Heart left ventricle (tissue), 16 donors: ENCODE measurements around the gene CEP128. TPM values are rescaled to one million over a fixed set of nuclear protein-coding genes. Genes with fewer than 3 reads are reported as not detected.

Source experiments
- ATAC-seq, 4 donors: fragments of 200-7000 bp; cut with Tn5 transposase; one replicate each; pipeline ENCODE4 v1.9.1; 2020 to 2022; ENCODE audit warnings: moderate library complexity in 4 of 4, mild to moderate bottlenecking in 3 of 4, moderate number of reproducible peaks in 1 of 4
- DNase-seq, 5 donors: peaks; one replicate each; pipeline ENCODE4 v3.0.0-alpha.2; 2020
- H3K27ac ChIP-seq, 12 donors: fragments of 200-600 bp; sonication (generic) in 4 of 12; one replicate each; pipeline versions ENCODE4 v1.5.0 to v1.8.0; 2016 to 2022; ENCODE audit warnings: mild to moderate bottlenecking in 2 of 12
- H3K27me3 ChIP-seq, 9 donors: fragments of 200-600 bp; sonication (generic) in 2 of 9; one replicate each; pipeline versions ENCODE4 v1.5.1 to v1.8.0; 2016 to 2022; ENCODE audit warnings: mild to moderate bottlenecking in 3 of 9
- H3K36me3 ChIP-seq, 9 donors: fragments of 200-600 bp; sonication (generic) in 2 of 9; one replicate each; pipeline versions ENCODE4 v1.5.0 to v1.8.0; 2018 to 2022; ENCODE audit warnings: mild to moderate bottlenecking in 2 of 9
- H3K4me1 ChIP-seq, 12 donors: fragments of 200-600 bp; sonication (generic) in 4 of 12; one replicate each; pipeline versions ENCODE4 v1.5.0 to v1.8.0; 2016 to 2022; ENCODE audit warnings: mild to moderate bottlenecking in 3 of 12
- H3K4me3 ChIP-seq, 12 donors: fragments of 200-600 bp; sonication (generic) in 4 of 12; one replicate each; pipeline versions ENCODE4 v1.5.0 to v1.8.0; 2017 to 2022; ENCODE audit warnings: mild to moderate bottlenecking in 9 of 12, moderate library complexity in 4 of 12
- H3K9me3 ChIP-seq, 12 donors: fragments of 200-600 bp; sonication (generic) in 4 of 12; one replicate each; pipeline versions ENCODE4 v1.5.0 to v1.8.0; 2016 to 2022; ENCODE audit warnings: mild to moderate bottlenecking in 1 of 12
- CTCF ChIP-seq, 12 donors: fragments of 200-600 bp; sonication (generic) in 4 of 12; IDR thresholded peaks; one replicate each; pipeline versions ENCODE4 v1.5.0 to v1.8.0; 2018 to 2022; ENCODE audit warnings: antibody characterized with exemption in 12 of 12, mild to moderate bottlenecking in 5 of 12
- POLR2A ChIP-seq, 2 donors: fragments of 450-650 bp; IDR thresholded peaks; one replicate each; pipeline ENCODE4 v1.6.1; 2017; ENCODE audit warnings: antibody characterized with exemption in 2 of 2, mild to moderate bottlenecking in 2 of 2, moderate library complexity in 2 of 2
- WGBS, 4 donors: extraction: QIAGEN DNeasy Blood & Tissue Kit in 2 of 4; methylation state at CpG; one replicate each; pipeline versions ENCODE4 v1.1.5 to v1.1.7; 2013 to 2018; 5-methylcytosine and 5-hydroxymethylcytosine counted together
- intact Hi-C, 10 donors: fragments of 100-400 bp; cut with DNase I; formaldehyde crosslinking; loops; one replicate each; pipeline versions ENCODE4 v1.11.1 to v1.14.2; 2022
- polyA plus RNA-seq, 2 donors: library from polyadenylated mRNA; stranded (reverse); fragments of 200-250 nt; gene quantifications; one replicate each; pipeline ENCODE4 v1.2.3, GENCODE V29; 2013
- total RNA-seq, 9 donors: library from RNA; depleted of rRNA in 2 of 9; stranded (reverse); fragments of >200 nt in 2 of 9; fragmentation: NEBNext Ultra II Directional in 3 of 9; extraction: Animal tissue kit (Norgen Biotek cat#: 25700) in 3 of 9; gene quantifications; one replicate each; pipeline versions ENCODE4 v1.1.0 to v1.2.4, GENCODE V29; 2016 to 2023
- donor health status: ischemic (EF 13 %, LVEDD 7.1; RV severe dilation, severe dysfunction).
- donor health status: healthy with polysubstance abuse.
- donor health status: DM: no; HTN: yes; CAD: no.
- donor health status: DM: no; HTN: no; CAD: no.
- donor health status: ischemic (EF 25% LVEDD 6.9; RV normal size, moderate dysfunction).
- donor health status: ischemic (EF 25% LVEDD 5.7; RV mildly dilated, moderate dysfunction).
- donor health status: healthy.
- donor health status: DM: yes; HTN: yes; CAD: no.
- donor health status: ischemic (EF 35%, LVEDD 5.7; RV mildly dilated, moderate dysfunction).
- donor health status: nonischemic (EF 11% LVEDD 7.7; RV severe dilation, severe dysfunction).
- donor health status: DM: yes; HTN: yes; CAD: no.
- donor health status: PGD.
- donor health status: ischemic (EF 29% LVEDD 5.4; RV normal size, mild dysfunction).
- donor health status: nonischemic (EF 23%, LVEDD 6.1; RV moderate dilation, normal function).

The CEP128 gene
- total and polyA plus RNA-seq, 11 donors: 0.94 to 6.6 (median 3.4) TPM

- Histone ChIP-seq H3K4me3 (no peak overlapping the region), H3K4me1 (no peaks in the 10 kb centered on the region), H3K27me3 (no peaks in the 10 kb centered on the region), H3K27ac (no peak overlapping the region), H3K9me3 (no peaks in the 10 kb centered on the region), H3K36me3 (peaks cover 0 to 9% (median 0%) of the 10 kb centered on the region in 9 donors)
- WGBS, 4 donors: 93 to 97% (median 96%) methylated on average over 11 of the region's 11 CpGs
- no peak for TF ChIP-seq POLR2A (IDR thresholded peaks at IDR 0.05)
- DNase-seq: no peak
- intact Hi-C loops: no loop called here
- no peak for ATAC-seq
Observed at GRCh38 chr14:80792771-80793170, 148.8 kb downstream of the CEP128 start.

- no peaks in the 10 kb centered on the region for H3K9me3 ChIP-seq
- WGBS, 4 donors: 35 to 76% (median 74%) methylated on average over 1 of the region's 1 CpG
- no peaks in the 10 kb centered on the region for H3K27me3 ChIP-seq
- H3K4me3 ChIP-seq: no peak overlapping the region
- H3K27ac ChIP-seq: no peak overlapping the region
- H3K36me3 ChIP-seq: peaks cover 0 to 9% (median 0%) of the 10 kb centered on the region in 9 donors
- no peak for TF ChIP-seq POLR2A (IDR thresholded peaks at IDR 0.05)
- intact Hi-C loops: no loop called here
- ATAC-seq (no peak), DNase-seq (no peak)
- H3K4me1 ChIP-seq: no peaks in the 10 kb centered on the region
Observed at GRCh38 chr14:80787876-80788275, 153.7 kb downstream of the CEP128 start.

- DNase-seq (no peak), ATAC-seq (peak in 2 of 4 donors; percentile 34 to 47)
- H3K9me3 ChIP-seq: no peaks in the 10 kb centered on the region
- H3K27ac ChIP-seq: peak overlapping the region in 1 of 12 donors; percentile 14
- 61 to 77% (median 72%) methylated on average over 4 of the region's 4 CpGs for WGBS, 4 donors
- no peaks in the 10 kb centered on the region for H3K27me3 ChIP-seq
- H3K4me1 ChIP-seq: no peaks in the 10 kb centered on the region
- H3K36me3 ChIP-seq: no peaks in the 10 kb centered on the region
- intact Hi-C loops: no loop called here
- H3K4me3 ChIP-seq: no peak overlapping the region
- TF ChIP-seq CTCF (IDR thresholded peaks at IDR 0.05): peak in 5 of 12 donors; percentile 8 to 45 (median 16)
- no peak for TF ChIP-seq POLR2A (IDR thresholded peaks at IDR 0.05)
Observed at GRCh38 chr14:80784820-80785219, 156.7 kb downstream of the CEP128 start.

GRCh38 chr14:80781972-80782367, 159.6 kb downstream of the CEP128 start:
- ATAC-seq (no peak), DNase-seq (no peak)
- H3K4me1 ChIP-seq: no peaks in the 10 kb centered on the region
- no peak overlapping the region for H3K27ac ChIP-seq
- peaks cover 0 to 5% (median 0%) of the 10 kb centered on the region in 12 donors for H3K9me3 ChIP-seq
- H3K27me3 ChIP-seq: no peaks in the 10 kb centered on the region
- WGBS, 4 donors: 93 to 97% (median 97%) methylated on average over 1 of the region's 1 CpG
- TF ChIP-seq POLR2A (IDR thresholded peaks at IDR 0.05): no peak
- no peak for TF ChIP-seq CTCF (IDR thresholded peaks at IDR 0.05)
- H3K4me3 ChIP-seq: no peak overlapping the region
- intact Hi-C loops: no loop called here
- H3K36me3 ChIP-seq: no peaks in the 10 kb centered on the region

- Histone ChIP-seq H3K36me3 (no peaks in the 10 kb centered on the region), H3K9me3 (peaks cover 0 to 5% (median 0%) of the 10 kb centered on the region in 12 donors), H3K27ac (no peak overlapping the region), H3K27me3 (no peaks in the 10 kb centered on the region), H3K4me3 (no peak overlapping the region), H3K4me1 (no peaks in the 10 kb centered on the region)
- 37 to 96% (median 67%) methylated on average over 1 of the region's 1 CpG for WGBS, 4 donors
- no peak for DNase-seq
- intact Hi-C loops: no loop called here
- TF ChIP-seq POLR2A (IDR thresholded peaks at IDR 0.05): no peak
- no peak for TF ChIP-seq CTCF (IDR thresholded peaks at IDR 0.05)
- ATAC-seq: no peak
Observed at GRCh38 chr14:80780500-80780899, 161.0 kb downstream of the CEP128 start.
